HepG2 (cell line): ENCODE measurements around the gene KCNJ14. TPM values are rescaled to one million over a fixed set of nuclear protein-coding genes. Genes with fewer than 3 reads are reported as not detected.
A peak's percentile ranks its signal among the peaks of the same experiment; 100 is the strongest.

ENCODE experiments used
- BCL6 ChIP-seq: IDR thresholded peaks from 2 replicates; pipeline ENCODE4 v1.6.1; 2016; ENCODE audit warnings: missing genetic modification reagents, missing compliant biosample characterization
- E2F1 ChIP-seq: sonication (generic); formaldehyde crosslinking; IDR thresholded peaks from 2 replicates; pipeline ENCODE4 v1.5.0; 2020; ENCODE audit warnings: missing genetic modification reagents
- HOXD1 ChIP-seq: sonication (generic); formaldehyde crosslinking; IDR thresholded peaks from 2 replicates; pipeline ENCODE4 v1.5.0; 2020; ENCODE audit warnings: missing genetic modification reagents
- IRX3 ChIP-seq: sonication (generic); formaldehyde crosslinking; IDR thresholded peaks from 2 replicates; pipeline ENCODE4 v1.8.1; 2023; ENCODE audit warnings: mild to moderate bottlenecking, low read depth, missing genetic modification reagents, borderline replicate concordance
- NR2C2 ChIP-seq: sonication (generic); formaldehyde crosslinking; IDR thresholded peaks from 2 replicates; pipeline ENCODE4 v1.4.0; 2020; ENCODE audit warnings: missing genetic modification reagents, mild to moderate bottlenecking, moderate library complexity, borderline replicate concordance
- PHF5A ChIP-seq: IDR thresholded peaks from one replicate; pipeline ENCODE4 v1.6.1; 2018; ENCODE audit warnings: low read depth, missing genetic modification reagents; ENCODE audit not compliant: unreplicated experiment
- SIN3A ChIP-seq: IDR thresholded peaks from 2 replicates; pipeline ENCODE4 v1.6.1; 2011; ENCODE audit warnings: low read depth, mild to moderate bottlenecking, control low read depth, low read length, borderline replicate concordance
- TRIM22 ChIP-seq: fragments of 450-650 bp; IDR thresholded peaks from 2 replicates; pipeline ENCODE4 v1.6.1; 2017
- ZBTB26 ChIP-seq: IDR thresholded peaks from 2 replicates; pipeline ENCODE4 v1.6.1; 2016; ENCODE audit warnings: missing compliant biosample characterization, missing genetic modification reagents, borderline replicate concordance
- ZFP91 ChIP-seq: sonication (generic); formaldehyde crosslinking; IDR thresholded peaks from 2 replicates; pipeline ENCODE4 v1.9.0; 2022; ENCODE audit warnings: missing genetic modification reagents, mild to moderate bottlenecking, borderline replicate concordance
- ZNF124 ChIP-seq: sonication (generic); formaldehyde crosslinking; IDR thresholded peaks from 2 replicates; pipeline ENCODE4 v1.4.0; 2020; ENCODE audit warnings: missing genetic modification reagents
- ZNF546 ChIP-seq: sonication (generic); formaldehyde crosslinking; conservative IDR thresholded peaks from 2 replicates; pipeline ENCODE4 v1.8.1; 2023; ENCODE audit warnings: mild to moderate bottlenecking, missing genetic modification reagents
- ZNF773 ChIP-seq: sonication (generic); formaldehyde crosslinking; IDR thresholded peaks from 2 replicates; pipeline ENCODE4 v1.4.0; 2020; ENCODE audit warnings: missing genetic modification reagents, borderline replicate concordance
- ZNF841 ChIP-seq: sonication (generic); formaldehyde crosslinking; IDR thresholded peaks from 2 replicates; pipeline ENCODE4 v1.8.1; 2023; ENCODE audit warnings: missing genetic modification reagents, borderline replicate concordance
- ZSCAN20 ChIP-seq: sonication (generic); formaldehyde crosslinking; IDR thresholded peaks from 2 replicates; pipeline ENCODE4 v1.4.0; 2020; ENCODE audit warnings: missing genetic modification reagents, mild to moderate bottlenecking, borderline replicate concordance
- polyA plus RNA-seq, 8 experiments: library from polyadenylated mRNA; depleted of rRNA in 3 of 8; stranded (reverse) in 7 of 8; unstranded in 1 of 8; fragments of >200 nt; fragmentation: Illumina TruSeq in 4 of 8; extraction: Trizol in 4 of 8; gene quantifications; 2 replicates each; pipeline versions ENCODE4 v1.2.1 to v1.2.3, GENCODE V29; 2011 to 2016; ENCODE audit warnings: low read depth in 4 of 8, missing spikeins in 1 of 8, mixed read lengths in 1 of 8; ENCODE audit not compliant: insufficient read depth in 1 of 8
- total RNA-seq, 5 experiments: library from RNA; depleted of rRNA; stranded (reverse); fragments of >200 nt; fragmentation: Illumina TruSeq; extraction: Trizol; gene quantifications; 2 replicates each; pipeline ENCODE4 v1.2.3, GENCODE V29; 2016; ENCODE audit warnings: low read depth in 1 of 5
- TF ChIP-seq, protein P1 (sequence below): sonication (generic); formaldehyde crosslinking; IDR thresholded peaks from 2 replicates; pipeline ENCODE4 v1.5.1; 2020; ENCODE audit warnings: mild to moderate bottlenecking, moderate library complexity, missing genetic modification reagents
- TF ChIP-seq, protein P2 (sequence below), 2 experiments: IDR thresholded peaks; 2 replicates each; pipeline ENCODE4 v1.6.1; 2011 to 2012; ENCODE audit warnings: low read length in 2 of 2, borderline replicate concordance in 1 of 2, low read depth in 1 of 2, mild to moderate bottlenecking in 1 of 2, moderate library complexity in 1 of 2

KCNJ14 gene
- total and polyA plus RNA-seq, 2 of the 13 experiments (the other 11 are each of a cell fraction or from before 2014, with no cell fraction given): 0.20 to 0.51 TPM

- TF ChIP-seq ZFP91 (CRISPR knock-in tag): peak; percentile 78; the same call in 1 of the 2 replicates
- no peak; the same call in 1 of the 2 replicates for TF ChIP-seq SIN3A
- TF ChIP-seq BCL6: 0 out of 2 replicates have a peak, but pooled peaks have one; percentile 5
- TF ChIP-seq, protein P1, sequence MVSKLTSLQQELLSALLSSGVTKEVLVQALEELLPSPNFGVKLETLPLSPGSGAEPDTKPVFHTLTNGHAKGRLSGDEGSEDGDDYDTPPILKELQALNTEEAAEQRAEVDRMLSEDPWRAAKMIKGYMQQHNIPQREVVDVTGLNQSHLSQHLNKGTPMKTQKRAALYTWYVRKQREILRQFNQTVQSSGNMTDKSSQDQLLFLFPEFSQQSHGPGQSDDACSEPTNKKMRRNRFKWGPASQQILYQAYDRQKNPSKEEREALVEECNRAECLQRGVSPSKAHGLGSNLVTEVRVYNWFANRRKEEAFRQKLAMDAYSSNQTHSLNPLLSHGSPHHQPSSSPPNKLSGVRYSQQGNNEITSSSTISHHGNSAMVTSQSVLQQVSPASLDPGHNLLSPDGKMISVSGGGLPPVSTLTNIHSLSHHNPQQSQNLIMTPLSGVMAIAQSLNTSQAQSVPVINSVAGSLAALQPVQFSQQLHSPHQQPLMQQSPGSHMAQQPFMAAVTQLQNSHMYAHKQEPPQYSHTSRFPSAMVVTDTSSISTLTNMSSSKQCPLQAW (CRISPR knock-in tag): no peak
- TF ChIP-seq NR2C2 (CRISPR knock-in tag): no peak
- TF ChIP-seq PHF5A (CRISPR knock-in tag): no peak
- TF ChIP-seq ZNF841 (CRISPR knock-in tag): no peak
- TF ChIP-seq ZNF546 (CRISPR knock-in tag): peak; percentile 88; the same call in 1 of the 2 replicates
- no peak; the same call in 1 of the 2 replicates for TF ChIP-seq ZBTB26 (CRISPR knock-in tag)
- no peak for TF ChIP-seq HOXD1 (CRISPR knock-in tag)
- 0 out of 2 replicates have a peak, but pooled peaks have one; percentile 49 for TF ChIP-seq E2F1 (CRISPR knock-in tag)
- TF ChIP-seq IRX3 (CRISPR knock-in tag): peak; percentile 35; the same call in 1 of the 2 replicates
- 0 out of 2 replicates have a peak, but pooled peaks have one; percentile 69 for TF ChIP-seq ZSCAN20 (CRISPR knock-in tag)
- no peak for TF ChIP-seq TRIM22
- no peak for TF ChIP-seq ZNF124 (CRISPR knock-in tag)
- TF ChIP-seq, protein P2, sequence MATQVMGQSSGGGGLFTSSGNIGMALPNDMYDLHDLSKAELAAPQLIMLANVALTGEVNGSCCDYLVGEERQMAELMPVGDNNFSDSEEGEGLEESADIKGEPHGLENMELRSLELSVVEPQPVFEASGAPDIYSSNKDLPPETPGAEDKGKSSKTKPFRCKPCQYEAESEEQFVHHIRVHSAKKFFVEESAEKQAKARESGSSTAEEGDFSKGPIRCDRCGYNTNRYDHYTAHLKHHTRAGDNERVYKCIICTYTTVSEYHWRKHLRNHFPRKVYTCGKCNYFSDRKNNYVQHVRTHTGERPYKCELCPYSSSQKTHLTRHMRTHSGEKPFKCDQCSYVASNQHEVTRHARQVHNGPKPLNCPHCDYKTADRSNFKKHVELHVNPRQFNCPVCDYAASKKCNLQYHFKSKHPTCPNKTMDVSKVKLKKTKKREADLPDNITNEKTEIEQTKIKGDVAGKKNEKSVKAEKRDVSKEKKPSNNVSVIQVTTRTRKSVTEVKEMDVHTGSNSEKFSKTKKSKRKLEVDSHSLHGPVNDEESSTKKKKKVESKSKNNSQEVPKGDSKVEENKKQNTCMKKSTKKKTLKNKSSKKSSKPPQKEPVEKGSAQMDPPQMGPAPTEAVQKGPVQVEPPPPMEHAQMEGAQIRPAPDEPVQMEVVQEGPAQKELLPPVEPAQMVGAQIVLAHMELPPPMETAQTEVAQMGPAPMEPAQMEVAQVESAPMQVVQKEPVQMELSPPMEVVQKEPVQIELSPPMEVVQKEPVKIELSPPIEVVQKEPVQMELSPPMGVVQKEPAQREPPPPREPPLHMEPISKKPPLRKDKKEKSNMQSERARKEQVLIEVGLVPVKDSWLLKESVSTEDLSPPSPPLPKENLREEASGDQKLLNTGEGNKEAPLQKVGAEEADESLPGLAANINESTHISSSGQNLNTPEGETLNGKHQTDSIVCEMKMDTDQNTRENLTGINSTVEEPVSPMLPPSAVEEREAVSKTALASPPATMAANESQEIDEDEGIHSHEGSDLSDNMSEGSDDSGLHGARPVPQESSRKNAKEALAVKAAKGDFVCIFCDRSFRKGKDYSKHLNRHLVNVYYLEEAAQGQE (IDR thresholded peaks at IDR 0.05; ENCODE audit: borderline replicate concordance in 1 of 2, low read depth in 1 of 2, low read length in 2 of 2): peak in 1 of 2 experiments; percentile 50; a peak in 1 of 4 replicates
- TF ChIP-seq ZNF773 (CRISPR knock-in tag): no peak
These were observed 14.0 kb downstream of the KCNJ14 start, which contains the start of gene CYTH2 (continued) for GRCh38 chr19:48469289-48469881.
